ENCODE data around the gene APLN.

The APLN gene

DNA sequence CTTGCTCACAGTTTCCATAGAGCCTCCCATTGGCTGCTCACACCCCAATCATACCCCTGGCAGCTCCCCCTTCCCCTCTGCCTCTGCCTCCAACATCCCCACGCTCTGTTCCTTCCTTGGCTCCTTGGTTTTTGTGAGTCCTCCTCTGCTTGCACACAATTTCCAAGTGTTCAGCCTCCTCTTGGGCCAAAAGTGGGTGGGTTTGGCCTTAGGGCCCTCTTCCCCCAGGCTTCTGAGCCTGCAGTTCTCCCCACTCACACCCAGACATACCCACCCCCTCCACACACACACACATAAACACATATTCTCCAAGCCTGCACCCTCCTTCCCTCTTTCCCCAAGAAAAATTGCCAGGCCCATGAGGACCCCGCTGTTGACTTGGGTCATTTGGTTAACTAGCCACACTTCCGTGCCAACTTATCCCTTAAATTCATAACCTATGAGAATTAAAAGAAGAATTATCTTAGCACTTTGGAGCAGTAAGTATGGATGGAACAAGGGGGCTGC lies 4.5 kb downstream of the APLN start:
- Histone ChIP-seq H3K36me3 (ENCODE audit: control insufficient read depth, insufficient read depth, low read length) (no peaks in the 10 kb centered on the region), H2AFZ (no peak overlapping the region), H3K9ac (no peak overlapping the region), H3K4me2 (ENCODE audit: low read length) (no peak overlapping the region), H3K27me3 (ENCODE audit: control insufficient read depth, insufficient read depth, low read length) (no peaks in the 10 kb centered on the region), H3K4me3 (ENCODE audit: low read depth, low read length) (no peak overlapping the region), H3K79me2 (no peaks in the 10 kb centered on the region), H3K4me1 (peaks cover 7% of the 10 kb centered on the region), H3K27ac (no peak overlapping the region), H3K9me3 (ENCODE audit: control insufficient read depth, low read length) (no peaks in the 10 kb centered on the region)
- TF ChIP-seq, protein P1, sequence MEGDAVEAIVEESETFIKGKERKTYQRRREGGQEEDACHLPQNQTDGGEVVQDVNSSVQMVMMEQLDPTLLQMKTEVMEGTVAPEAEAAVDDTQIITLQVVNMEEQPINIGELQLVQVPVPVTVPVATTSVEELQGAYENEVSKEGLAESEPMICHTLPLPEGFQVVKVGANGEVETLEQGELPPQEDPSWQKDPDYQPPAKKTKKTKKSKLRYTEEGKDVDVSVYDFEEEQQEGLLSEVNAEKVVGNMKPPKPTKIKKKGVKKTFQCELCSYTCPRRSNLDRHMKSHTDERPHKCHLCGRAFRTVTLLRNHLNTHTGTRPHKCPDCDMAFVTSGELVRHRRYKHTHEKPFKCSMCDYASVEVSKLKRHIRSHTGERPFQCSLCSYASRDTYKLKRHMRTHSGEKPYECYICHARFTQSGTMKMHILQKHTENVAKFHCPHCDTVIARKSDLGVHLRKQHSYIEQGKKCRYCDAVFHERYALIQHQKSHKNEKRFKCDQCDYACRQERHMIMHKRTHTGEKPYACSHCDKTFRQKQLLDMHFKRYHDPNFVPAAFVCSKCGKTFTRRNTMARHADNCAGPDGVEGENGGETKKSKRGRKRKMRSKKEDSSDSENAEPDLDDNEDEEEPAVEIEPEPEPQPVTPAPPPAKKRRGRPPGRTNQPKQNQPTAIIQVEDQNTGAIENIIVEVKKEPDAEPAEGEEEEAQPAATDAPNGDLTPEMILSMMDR (IDR thresholded peaks at IDR 0.05) = no peak

DNA sequence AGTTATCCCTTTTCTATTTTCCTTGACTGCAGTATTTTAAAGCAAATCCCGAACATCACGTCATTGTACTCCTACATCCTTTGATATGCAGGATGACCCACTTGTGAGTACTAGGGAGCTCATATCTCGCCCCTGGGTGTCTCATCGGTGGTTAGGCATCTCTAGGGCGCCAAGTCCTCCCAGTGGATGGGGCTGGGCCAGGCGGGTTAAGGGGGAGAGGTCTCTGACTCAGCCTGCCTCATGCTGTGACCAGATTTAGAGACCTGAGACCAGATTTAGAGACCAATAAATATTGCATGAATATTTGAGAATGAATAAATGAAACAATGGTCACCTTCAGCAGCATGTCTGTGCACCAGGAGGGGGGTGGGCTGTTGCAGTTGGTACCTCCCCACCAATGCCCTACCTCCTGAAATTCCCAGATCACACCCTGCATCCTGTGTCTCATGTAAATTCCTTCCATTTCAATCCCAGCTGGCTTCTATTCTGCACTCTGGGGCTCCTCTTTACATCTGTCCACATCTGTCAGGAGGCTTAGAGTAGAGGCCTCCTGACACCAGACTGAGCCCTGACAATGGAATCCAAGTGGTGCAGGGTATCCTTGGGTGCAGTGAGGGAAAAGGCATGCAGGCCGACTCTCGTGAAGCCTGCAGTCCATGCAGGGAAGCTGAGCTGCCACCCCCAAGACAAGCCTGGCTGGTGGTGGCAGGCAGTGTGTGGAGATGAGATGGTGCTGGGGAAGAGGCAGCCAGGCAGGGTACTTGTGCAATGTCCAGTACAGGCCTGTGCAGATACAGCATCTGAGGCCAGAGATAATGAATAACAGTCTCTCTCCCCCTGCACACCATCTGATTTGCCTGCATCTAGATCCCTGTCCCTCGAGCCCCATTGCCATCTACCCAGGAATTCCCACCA lies 5.2 kb downstream of the APLN start:
- no peaks in the 10 kb centered on the region for H3K9me3 ChIP-seq (ENCODE audit: control insufficient read depth, low read length)
- H3K79me2 ChIP-seq = no peaks in the 10 kb centered on the region
- no peaks in the 10 kb centered on the region for H3K36me3 ChIP-seq (ENCODE audit: control insufficient read depth, insufficient read depth, low read length)
- H3K4me1 ChIP-seq = peaks cover 7% of the 10 kb centered on the region
- no peak overlapping the region for H2AFZ ChIP-seq
- no peak overlapping the region for H3K4me3 ChIP-seq (ENCODE audit: low read depth, low read length)
- no peaks in the 10 kb centered on the region for H3K27me3 ChIP-seq (ENCODE audit: control insufficient read depth, insufficient read depth, low read length)
- H3K4me2 ChIP-seq (ENCODE audit: low read length) = no peak overlapping the region
- no peak overlapping the region for H3K9ac ChIP-seq
- no peak overlapping the region for H3K27ac ChIP-seq
- TF ChIP-seq, protein P1 (IDR thresholded peaks at IDR 0.05) = no peak

DNA sequence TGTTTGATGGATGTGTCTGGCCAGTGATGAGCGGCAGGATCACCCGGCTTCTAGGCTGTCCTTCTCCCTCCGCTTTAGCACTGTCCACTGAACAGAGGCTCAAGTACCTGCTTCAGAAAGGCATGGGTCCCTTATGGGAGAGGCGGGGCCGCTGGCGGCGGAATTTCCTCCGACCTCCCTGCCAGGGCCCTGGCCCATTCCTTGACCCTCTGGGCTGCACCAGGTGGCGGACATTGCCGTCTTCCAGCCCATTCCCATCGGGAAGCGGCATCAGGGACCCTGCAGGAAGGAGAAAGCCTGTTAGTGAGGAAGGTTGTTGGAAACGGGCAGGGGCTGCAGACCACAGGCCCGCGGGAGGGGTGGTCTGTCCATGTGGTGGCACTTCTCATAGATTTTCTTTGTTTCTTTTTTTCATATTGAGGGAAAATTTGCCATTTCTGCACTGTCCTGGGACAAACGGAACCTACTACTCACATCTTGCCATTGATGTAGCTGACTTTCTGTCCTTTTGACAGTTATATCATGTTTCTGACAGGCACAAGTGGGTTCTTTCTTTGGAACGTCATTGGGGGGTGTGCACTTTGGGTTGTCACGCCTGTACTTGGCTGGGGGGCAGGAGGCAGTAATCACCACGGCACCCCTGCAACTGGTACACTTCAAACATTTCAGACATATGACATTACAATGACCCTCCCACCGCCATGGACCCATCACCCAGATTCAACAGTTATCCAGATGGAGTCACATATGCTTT lies 6.1 kb downstream of the APLN start:
- Histone ChIP-seq H2AFZ (no peak overlapping the region), H3K27ac (no peak overlapping the region), H3K4me3 (ENCODE audit: low read depth, low read length) (no peak overlapping the region), H3K4me1 (peaks cover 7% of the 10 kb centered on the region), H3K9me3 (ENCODE audit: control insufficient read depth, low read length) (no peaks in the 10 kb centered on the region), H3K79me2 (no peaks in the 10 kb centered on the region), H3K9ac (no peak overlapping the region), H3K27me3 (ENCODE audit: control insufficient read depth, insufficient read depth, low read length) (no peaks in the 10 kb centered on the region), H3K36me3 (ENCODE audit: control insufficient read depth, insufficient read depth, low read length) (no peaks in the 10 kb centered on the region), H3K4me2 (ENCODE audit: low read length) (no peak overlapping the region)
- TF ChIP-seq, protein P1 (IDR thresholded peaks at IDR 0.05) = no peak

DNA sequence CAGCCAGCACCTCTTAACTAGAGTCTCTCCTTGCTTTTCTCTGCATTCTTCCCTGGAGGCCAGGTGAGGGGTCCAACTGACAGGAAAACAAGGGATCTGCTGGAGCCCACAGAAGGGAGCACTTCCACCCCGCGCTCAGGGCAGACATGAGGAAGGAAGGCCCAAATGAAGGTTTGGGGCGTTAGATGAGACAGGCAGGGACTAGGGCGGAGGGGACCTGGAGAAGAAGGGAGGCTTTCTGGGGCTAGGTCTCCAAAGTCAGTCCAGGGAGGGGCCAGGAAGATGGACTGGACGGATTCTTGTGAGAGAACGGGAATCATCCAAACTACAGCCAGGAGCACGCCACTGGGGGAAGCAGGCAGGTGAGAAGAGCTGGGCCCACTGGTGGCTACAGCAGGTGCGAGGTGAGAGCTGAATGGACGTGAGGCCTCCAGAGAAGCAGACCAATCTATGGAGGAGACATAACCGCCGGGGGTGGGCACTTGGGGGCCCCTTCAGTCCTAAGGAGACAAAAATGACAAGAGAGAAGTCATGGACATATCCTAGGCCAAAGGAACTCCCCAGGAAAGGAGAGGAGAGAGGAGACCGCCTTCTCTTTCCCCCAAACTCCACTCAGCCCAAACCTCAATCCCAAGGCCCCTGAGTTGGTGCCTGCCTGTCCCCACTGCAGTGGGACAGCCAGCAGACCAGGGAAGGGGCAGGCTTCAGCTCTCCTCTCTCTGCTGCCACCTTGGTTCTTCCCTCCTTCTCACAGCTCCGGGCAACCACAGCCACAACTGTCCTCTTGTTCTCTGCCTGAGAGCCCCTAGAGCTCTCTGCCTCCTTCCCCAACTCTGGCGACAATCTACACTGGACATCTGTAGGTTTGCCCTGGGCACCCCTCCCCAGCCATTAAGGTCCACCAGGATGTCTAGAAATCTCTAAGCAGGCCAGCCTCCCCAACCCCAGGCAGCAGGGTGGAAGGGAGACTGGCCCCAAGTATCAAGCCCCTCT lies 7.0 kb downstream of the APLN start:
- H3K36me3 ChIP-seq (ENCODE audit: control insufficient read depth, insufficient read depth, low read length) = no peaks in the 10 kb centered on the region
- peaks cover 7% of the 10 kb centered on the region for H3K4me1 ChIP-seq
- H3K4me2 ChIP-seq (ENCODE audit: low read length) = no peak overlapping the region
- no peak overlapping the region for H2AFZ ChIP-seq
- TF ChIP-seq, protein P1 (IDR thresholded peaks at IDR 0.05) = no peak
- no peak overlapping the region for H3K4me3 ChIP-seq (ENCODE audit: low read depth, low read length)
- no peaks in the 10 kb centered on the region for H3K27me3 ChIP-seq (ENCODE audit: control insufficient read depth, insufficient read depth, low read length)
- no peaks in the 10 kb centered on the region for H3K79me2 ChIP-seq
- H3K9ac ChIP-seq = no peak overlapping the region
- H3K27ac ChIP-seq = no peak overlapping the region
- no peaks in the 10 kb centered on the region for H3K9me3 ChIP-seq (ENCODE audit: control insufficient read depth, low read length)

Measured in parathyroid adenoma (tissue), 2 donors.